WTC11 (cell line): ENCODE measurements around the gene EN2. TPM values are rescaled to one million over a fixed set of nuclear protein-coding genes. Genes with fewer than 3 reads are reported as not detected.

Experiments used
- ATAC-seq: fragments of 200-7000 bp; cut with Tn5 transposase; 2 replicates; pipeline ENCODE4 v1.10.0; 2021; ENCODE audit warnings: mild to moderate bottlenecking, moderate library complexity
- CTCF ChIA-PET: fragments of 300-600 bp; sonication (Branson Sonifier 250); formaldehyde crosslinking; loops from one replicate; lab custom pipeline; 2021; ENCODE audit warnings: antibody characterized with exemption; lab: Charles Lee
- POLR2A ChIA-PET: fragments of 350-600 bp; sonication (Branson Sonifier 250); formaldehyde crosslinking; loops from one replicate; lab custom pipeline; 2021; ENCODE audit warnings: antibody characterized with exemption; lab: Charles Lee
- DNase-seq: peaks from one replicate; pipeline ENCODE4 v3.0.0; 2021; ENCODE audit warnings: low spot score
- H3K27ac Mint-ChIP-seq: 2 replicates; pipeline ENCODE4 v1.8.0; 2021; ENCODE audit warnings: mixed read lengths
- H3K27me3 Mint-ChIP-seq: 2 replicates; pipeline ENCODE4 v1.8.0; 2021; ENCODE audit warnings: low read depth, mild to moderate bottlenecking, moderate library complexity, mixed read lengths
- H3K36me3 Mint-ChIP-seq: 2 replicates; pipeline ENCODE4 v1.8.0; 2021; ENCODE audit warnings: mixed read lengths
- H3K4me1 Mint-ChIP-seq: 2 replicates; pipeline ENCODE4 v1.8.0; 2022; ENCODE audit warnings: mixed read lengths
- H3K4me3 Mint-ChIP-seq: 2 replicates; pipeline ENCODE4 v1.8.0; 2021; ENCODE audit warnings: mild to moderate bottlenecking, moderate library complexity, mixed read lengths
- H3K9me3 Mint-ChIP-seq: 2 replicates; pipeline ENCODE4 v1.8.0; 2021; ENCODE audit warnings: mixed read lengths
- AFF4 ChIP-seq: sonication (generic); formaldehyde crosslinking; IDR thresholded peaks from 2 replicates; pipeline ENCODE4 v1.8.1; 2023; ENCODE audit warnings: mild to moderate bottlenecking, missing genetic modification reagents, borderline replicate concordance
- ATF1 ChIP-seq: sonication (generic); formaldehyde crosslinking; IDR thresholded peaks from 2 replicates; pipeline ENCODE4 v1.8.1; 2023; ENCODE audit warnings: mild to moderate bottlenecking, moderate library complexity, missing genetic modification reagents
- CBFB ChIP-seq: sonication (generic); formaldehyde crosslinking; IDR thresholded peaks from 2 replicates; pipeline ENCODE4 v1.8.1; 2022; ENCODE audit warnings: mild to moderate bottlenecking, low read depth, missing genetic modification reagents
- EMX1 ChIP-seq: fragments of 250-450 bp; sonication (Bioruptor Pico); IDR thresholded peaks from 2 replicates; pipeline ENCODE4 v1.8.0; 2021; ENCODE audit warnings: mild to moderate bottlenecking
- ERG ChIP-seq: fragments of 250-450 bp; sonication (Bioruptor Pico); IDR thresholded peaks from 2 replicates; pipeline ENCODE4 v1.8.0; 2021; ENCODE audit warnings: mild to moderate bottlenecking
- ETV6 ChIP-seq: sonication (generic); formaldehyde crosslinking; IDR thresholded peaks from 2 replicates; pipeline ENCODE4 v1.8.1; 2022; ENCODE audit warnings: mild to moderate bottlenecking, missing genetic modification reagents
- GRHL2 ChIP-seq: fragments of 250-450 bp; sonication (Bioruptor Pico); IDR thresholded peaks from 2 replicates; pipeline ENCODE4 v1.8.0; 2022; ENCODE audit warnings: mild to moderate bottlenecking, moderate library complexity; ENCODE audit not compliant: insufficient replicate concordance, severe bottlenecking
- KAT7 ChIP-seq: sonication (generic); formaldehyde crosslinking; IDR thresholded peaks from 2 replicates; pipeline ENCODE4 v1.8.1; 2023; ENCODE audit warnings: missing genetic modification reagents, mild to moderate bottlenecking, borderline replicate concordance
- MLX ChIP-seq: sonication (generic); formaldehyde crosslinking; IDR thresholded peaks from 2 replicates; pipeline ENCODE4 v1.8.1; 2023; ENCODE audit warnings: mild to moderate bottlenecking, missing genetic modification reagents, moderate library complexity
- RORB ChIP-seq: fragments of 250-450 bp; sonication (Bioruptor Pico); IDR thresholded peaks from 2 replicates; pipeline ENCODE4 v1.9.0; 2021; ENCODE audit warnings: mild to moderate bottlenecking
- SOX15 ChIP-seq: fragments of 250-450 bp; sonication (Bioruptor Pico); IDR thresholded peaks from 2 replicates; pipeline ENCODE4 v1.9.0; 2021; ENCODE audit warnings: mild to moderate bottlenecking
- TP53 ChIP-seq: sonication (generic); formaldehyde crosslinking; IDR thresholded peaks from 2 replicates; pipeline ENCODE4 v1.8.1; 2023; ENCODE audit warnings: mild to moderate bottlenecking, missing genetic modification reagents
- USF2 ChIP-seq: sonication (generic); formaldehyde crosslinking; IDR thresholded peaks from 2 replicates; pipeline ENCODE4 v1.8.1; 2023; ENCODE audit warnings: mild to moderate bottlenecking, missing genetic modification reagents, moderate library complexity
- ZNF263 ChIP-seq: sonication (generic); formaldehyde crosslinking; IDR thresholded peaks from 2 replicates; pipeline ENCODE4 v1.8.1; 2022; ENCODE audit warnings: low read depth, mild to moderate bottlenecking, moderate library complexity, missing genetic modification reagents
- ZNF281 ChIP-seq: sonication (generic); formaldehyde crosslinking; IDR thresholded peaks from 2 replicates; pipeline ENCODE4 v1.8.0; 2023; ENCODE audit warnings: mild to moderate bottlenecking, missing genetic modification reagents
- ZNF532 ChIP-seq: fragments of 250-450 bp; sonication (Bioruptor Pico); IDR thresholded peaks from 2 replicates; pipeline ENCODE4 v1.9.0; 2021; ENCODE audit warnings: mild to moderate bottlenecking, borderline replicate concordance
- total RNA-seq: library from RNA; stranded (reverse); gene quantifications from 3 replicates; pipeline ENCODE4 v1.2.3, GENCODE V29; 2021

Gene EN2
- total RNA-seq, 1 experiment from 2014 or later: not detected

GRCh38 chr7:155449008-155449868, 8.7 kb upstream of the EN2 start:
- no peak overlapping the region for H3K27ac Mint-ChIP-seq
- H3K36me3 Mint-ChIP-seq: no peaks in the 10 kb centered on the region; the same call in 1 of the 2 replicates
- DNase-seq (peak; percentile 58), ATAC-seq (peak; percentile 51)
- H3K4me1 Mint-ChIP-seq: peaks cover 28% of the 10 kb centered on the region
- CTCF ChIA-PET: interaction anchor here (0.7 to 3.6 kb wide), 14 partner anchors 12 to 366 kb away, joined by 3 to 34 read pairs (median 4); no protein-coding TSS in a partner anchor
- no peaks in the 10 kb centered on the region for H3K9me3 Mint-ChIP-seq
- POLR2A ChIA-PET: no interaction called here
- H3K4me3 Mint-ChIP-seq: peak overlapping the region; percentile 64
- TF ChIP-seq ATF1 (CRISPR knock-in tag): no peak
- 0 out of 2 replicates have a peak, but pooled peaks have one; percentile 24 for TF ChIP-seq ZNF281 (CRISPR knock-in tag)
- no peak for TF ChIP-seq ETV6 (CRISPR knock-in tag)
- no peak for TF ChIP-seq EMX1 (CRISPR knock-in tag)
- no peak for TF ChIP-seq MLX
- TF ChIP-seq KAT7 (CRISPR knock-in tag): no peak
- H3K27me3 Mint-ChIP-seq: peaks cover 100% of the 10 kb centered on the region

GRCh38 chr7:155449869-155450557, 7.9 kb upstream of the EN2 start:
- H3K4me3 Mint-ChIP-seq: peak overlapping the region; percentile 43
- DNase-seq (no peak), ATAC-seq (peak; percentile 8)
- POLR2A ChIA-PET: no interaction called here
- no peak overlapping the region for H3K27ac Mint-ChIP-seq
- CTCF ChIA-PET: interaction anchor here (0.8 to 3.6 kb wide), 15 partner anchors 13 to 149 kb away, joined by 3 to 34 read pairs (median 4); no protein-coding TSS in a partner anchor
- peaks cover 100% of the 10 kb centered on the region for H3K27me3 Mint-ChIP-seq
- H3K4me1 Mint-ChIP-seq: peaks cover 32% of the 10 kb centered on the region
- H3K36me3 Mint-ChIP-seq: no peaks in the 10 kb centered on the region; the same call in 1 of the 2 replicates
- H3K9me3 Mint-ChIP-seq: no peaks in the 10 kb centered on the region
- TF ChIP-seq RORB: no peak
- no peak for TF ChIP-seq GRHL2 (CRISPR knock-in tag)
- TF ChIP-seq CBFB (CRISPR knock-in tag): no peak
- TF ChIP-seq TP53 (CRISPR knock-in tag): no peak
- TF ChIP-seq USF2 (CRISPR knock-in tag): no peak
- TF ChIP-seq ZNF532 (CRISPR knock-in tag): no peak
- TF ChIP-seq AFF4: no peak
- no peak for TF ChIP-seq ERG (CRISPR knock-in tag)
- no peak for TF ChIP-seq SOX15 (CRISPR knock-in tag)
- TF ChIP-seq ZNF263 (CRISPR knock-in tag): no peak
- TF ChIP-seq EMX1 (CRISPR knock-in tag): no peak
